Uterus (tissue), 2 donors: ENCODE results near the gene TFPI.

Experiments
- CTCF ChIP-seq, 4 experiments: fragments of 200-600 bp in 2 of 4; fragments of 450-650 bp in 2 of 4; sonication (generic) in 2 of 4; IDR thresholded peaks; one replicate each; pipeline ENCODE4 v1.5.1; 2016 to 2019; ENCODE audit warnings: antibody characterized with exemption in 4 of 4, mild to moderate bottlenecking in 2 of 4, moderate library complexity in 1 of 4
- POLR2A ChIP-seq, 2 donors: fragments of 450-650 bp; IDR thresholded peaks; one replicate each; pipeline ENCODE4 v1.6.1; 2016; ENCODE audit warnings: antibody characterized with exemption in 2 of 2, mild to moderate bottlenecking in 1 of 2, moderate library complexity in 1 of 2

GRCh38 chr2:187438455-187438854 lies 115.8 kb downstream of the TFPI start:
- no peak for TF ChIP-seq CTCF (IDR thresholded peaks at IDR 0.05)
- no peak for TF ChIP-seq POLR2A (IDR thresholded peaks at IDR 0.05)
